A549 (cell line): ENCODE data around the gene HOXB3.

Source experiments
- BHLHE40 ChIP-seq: IDR thresholded peaks from 2 replicates; pipeline ENCODE4 v1.6.1; 2012; ENCODE audit warnings: low read depth, low read length, inconsistent platforms
- CEBPB ChIP-seq, 2 experiments: fragments of >200 bp in 1 of 2; sonication (Bioruptor Twin) in 1 of 2; formaldehyde crosslinking in 1 of 2; IDR thresholded peaks; 2 replicates each; pipeline ENCODE4 v1.6.1; 2012 to 2016
- CHD2 ChIP-seq: fragments of 150-350 bp; IDR thresholded peaks from 2 replicates; pipeline ENCODE4 v1.6.1; 2014; ENCODE audit warnings: low read length; ENCODE audit not compliant: partially characterized antibody
- GATA3 ChIP-seq: IDR thresholded peaks from 2 replicates; pipeline ENCODE4 v1.6.1; 2012; ENCODE audit warnings: borderline replicate concordance
- MAFK ChIP-seq: fragments of 450-650 bp; IDR thresholded peaks from 2 replicates; pipeline ENCODE4 v1.6.1; 2014; ENCODE audit not compliant: partially characterized antibody
- MYC ChIP-seq: IDR thresholded peaks from 2 replicates; pipeline ENCODE4 v1.6.1; 2012; ENCODE audit warnings: mild to moderate bottlenecking, inconsistent platforms, low read length, improper control_type of control experiment, borderline replicate concordance
- NR3C1 ChIP-seq: fragments of >200 bp; sonication (Bioruptor Twin); formaldehyde crosslinking; IDR thresholded peaks from 3 replicates; pipeline ENCODE4 v1.6.1; 2017
- RAD21 ChIP-seq, 2 experiments: fragments of >200 bp in 1 of 2; sonication (Bioruptor Twin) in 1 of 2; formaldehyde crosslinking in 1 of 2; IDR thresholded peaks in 1 of 2; conservative IDR thresholded peaks in 1 of 2; 2 replicates in 1 of 2; 3 replicates in 1 of 2; pipeline ENCODE4 v1.6.1; 2012 to 2018; ENCODE audit warnings: inconsistent platforms in 1 of 2
- TP53 ChIP-seq: fragments of 250-450 bp; sonication (Bioruptor Pico); IDR thresholded peaks from 2 replicates; pipeline ENCODE4 v1.5.0; 2021; ENCODE audit warnings: mild to moderate bottlenecking, moderate library complexity
- ZC3H11A ChIP-seq: fragments of 450-650 bp; IDR thresholded peaks from 2 replicates; pipeline ENCODE4 v1.6.1; 2014; ENCODE audit warnings: antibody characterized with exemption, mild to moderate bottlenecking
- ZSCAN20 ChIP-seq: fragments of 250-450 bp; sonication (Bioruptor Pico); IDR thresholded peaks from 2 replicates; pipeline ENCODE4 v1.8.0; 2022; ENCODE audit warnings: mild to moderate bottlenecking, moderate library complexity
- TF ChIP-seq, protein P1 (sequence below): IDR thresholded peaks from 2 replicates; pipeline ENCODE4 v1.6.1; 2012
- TF ChIP-seq, protein P2 (sequence below): fragments of >200 bp; sonication (Bioruptor Twin); formaldehyde crosslinking; IDR thresholded peaks from 3 replicates; pipeline ENCODE4 v1.5.1; 2016
- TF ChIP-seq, protein P3 (sequence below): fragments of 200-600 bp; sonication (generic); IDR thresholded peaks from 2 replicates; pipeline ENCODE4 v1.6.1; 2016; ENCODE audit warnings: antibody characterized with exemption, mild to moderate bottlenecking, moderate library complexity

DNA sequence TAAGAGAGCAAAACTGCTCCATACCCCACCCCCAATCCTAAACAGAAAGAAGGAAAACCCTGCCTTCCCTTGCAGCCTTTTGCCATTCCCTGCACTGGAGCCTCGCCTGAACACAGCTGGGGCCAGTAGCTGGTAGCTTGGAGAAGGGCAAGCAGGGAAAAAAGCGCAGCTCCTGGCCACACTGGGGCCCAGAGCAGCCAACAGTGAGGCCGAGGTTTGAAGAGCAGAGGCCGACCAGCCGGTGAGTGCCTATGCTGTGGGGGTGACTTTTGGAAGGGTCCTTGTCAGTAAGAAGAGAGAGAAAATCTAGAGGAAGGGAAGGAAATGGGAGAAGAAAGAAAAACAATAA, 39.3 kb upstream of the HOXB3 start:
- TF ChIP-seq ZC3H11A (no peak), TP53 (CRISPR knock-in tag) (no peak), MAFK (no peak), CEBPB (IDR thresholded peaks at IDR 0.05) (no peak), GATA3 (no peak), MYC (no peak), BHLHE40 (no peak), CHD2 (no peak), ZSCAN20 (no peak), RAD21 (conservative IDR thresholded peaks at IDR 0.05 in 1 of 2, IDR thresholded peaks at IDR 0.05 in 1 of 2) (no peak), NR3C1 (no peak)
- TF ChIP-seq, protein P1, sequence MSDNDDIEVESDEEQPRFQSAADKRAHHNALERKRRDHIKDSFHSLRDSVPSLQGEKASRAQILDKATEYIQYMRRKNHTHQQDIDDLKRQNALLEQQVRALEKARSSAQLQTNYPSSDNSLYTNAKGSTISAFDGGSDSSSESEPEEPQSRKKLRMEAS, result no peak
- TF ChIP-seq, protein P2, sequence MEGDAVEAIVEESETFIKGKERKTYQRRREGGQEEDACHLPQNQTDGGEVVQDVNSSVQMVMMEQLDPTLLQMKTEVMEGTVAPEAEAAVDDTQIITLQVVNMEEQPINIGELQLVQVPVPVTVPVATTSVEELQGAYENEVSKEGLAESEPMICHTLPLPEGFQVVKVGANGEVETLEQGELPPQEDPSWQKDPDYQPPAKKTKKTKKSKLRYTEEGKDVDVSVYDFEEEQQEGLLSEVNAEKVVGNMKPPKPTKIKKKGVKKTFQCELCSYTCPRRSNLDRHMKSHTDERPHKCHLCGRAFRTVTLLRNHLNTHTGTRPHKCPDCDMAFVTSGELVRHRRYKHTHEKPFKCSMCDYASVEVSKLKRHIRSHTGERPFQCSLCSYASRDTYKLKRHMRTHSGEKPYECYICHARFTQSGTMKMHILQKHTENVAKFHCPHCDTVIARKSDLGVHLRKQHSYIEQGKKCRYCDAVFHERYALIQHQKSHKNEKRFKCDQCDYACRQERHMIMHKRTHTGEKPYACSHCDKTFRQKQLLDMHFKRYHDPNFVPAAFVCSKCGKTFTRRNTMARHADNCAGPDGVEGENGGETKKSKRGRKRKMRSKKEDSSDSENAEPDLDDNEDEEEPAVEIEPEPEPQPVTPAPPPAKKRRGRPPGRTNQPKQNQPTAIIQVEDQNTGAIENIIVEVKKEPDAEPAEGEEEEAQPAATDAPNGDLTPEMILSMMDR, result no peak
- TF ChIP-seq, protein P3, sequence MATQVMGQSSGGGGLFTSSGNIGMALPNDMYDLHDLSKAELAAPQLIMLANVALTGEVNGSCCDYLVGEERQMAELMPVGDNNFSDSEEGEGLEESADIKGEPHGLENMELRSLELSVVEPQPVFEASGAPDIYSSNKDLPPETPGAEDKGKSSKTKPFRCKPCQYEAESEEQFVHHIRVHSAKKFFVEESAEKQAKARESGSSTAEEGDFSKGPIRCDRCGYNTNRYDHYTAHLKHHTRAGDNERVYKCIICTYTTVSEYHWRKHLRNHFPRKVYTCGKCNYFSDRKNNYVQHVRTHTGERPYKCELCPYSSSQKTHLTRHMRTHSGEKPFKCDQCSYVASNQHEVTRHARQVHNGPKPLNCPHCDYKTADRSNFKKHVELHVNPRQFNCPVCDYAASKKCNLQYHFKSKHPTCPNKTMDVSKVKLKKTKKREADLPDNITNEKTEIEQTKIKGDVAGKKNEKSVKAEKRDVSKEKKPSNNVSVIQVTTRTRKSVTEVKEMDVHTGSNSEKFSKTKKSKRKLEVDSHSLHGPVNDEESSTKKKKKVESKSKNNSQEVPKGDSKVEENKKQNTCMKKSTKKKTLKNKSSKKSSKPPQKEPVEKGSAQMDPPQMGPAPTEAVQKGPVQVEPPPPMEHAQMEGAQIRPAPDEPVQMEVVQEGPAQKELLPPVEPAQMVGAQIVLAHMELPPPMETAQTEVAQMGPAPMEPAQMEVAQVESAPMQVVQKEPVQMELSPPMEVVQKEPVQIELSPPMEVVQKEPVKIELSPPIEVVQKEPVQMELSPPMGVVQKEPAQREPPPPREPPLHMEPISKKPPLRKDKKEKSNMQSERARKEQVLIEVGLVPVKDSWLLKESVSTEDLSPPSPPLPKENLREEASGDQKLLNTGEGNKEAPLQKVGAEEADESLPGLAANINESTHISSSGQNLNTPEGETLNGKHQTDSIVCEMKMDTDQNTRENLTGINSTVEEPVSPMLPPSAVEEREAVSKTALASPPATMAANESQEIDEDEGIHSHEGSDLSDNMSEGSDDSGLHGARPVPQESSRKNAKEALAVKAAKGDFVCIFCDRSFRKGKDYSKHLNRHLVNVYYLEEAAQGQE, result no peak
